Tibial nerve (tissue), 4 donors: ENCODE data around the gene TOP3A. TPM values are rescaled to one million over a fixed set of nuclear protein-coding genes. Genes with fewer than 3 reads are reported as not detected.

Experiments used
- DNase-seq, 2 donors: peaks; one replicate each; pipeline ENCODE4 v3.0.0-alpha.2; 2019; ENCODE audit warnings: low spot score in 2 of 2
- H3K27ac ChIP-seq, 4 donors: fragments of 200-600 bp; sonication (generic) in 3 of 4; one replicate each; pipeline ENCODE4 v1.5.1; 2017 to 2019; ENCODE audit warnings: mild to moderate bottlenecking in 1 of 4
- H3K27me3 ChIP-seq, 2 donors: fragments of 200-600 bp; sonication (generic) in 1 of 2; one replicate each; pipeline versions ENCODE4 v1.5.1 to v1.6.0; 2017 to 2019
- H3K36me3 ChIP-seq, 3 donors: fragments of 200-600 bp; sonication (generic); one replicate each; pipeline ENCODE4 v1.5.1; 2018 to 2019
- H3K4me1 ChIP-seq, 4 donors: fragments of 200-600 bp; sonication (generic) in 3 of 4; one replicate each; pipeline ENCODE4 v1.5.1; 2017 to 2019
- H3K4me3 ChIP-seq, 4 donors: fragments of 200-600 bp; sonication (generic) in 3 of 4; one replicate each; pipeline ENCODE4 v1.5.1; 2017 to 2019; ENCODE audit warnings: mild to moderate bottlenecking in 1 of 4, moderate library complexity in 1 of 4
- H3K9me3 ChIP-seq, 4 donors: fragments of 200-600 bp; sonication (generic) in 3 of 4; one replicate each; pipeline ENCODE4 v1.5.1; 2017 to 2019
- EP300 ChIP-seq, 2 donors: sonication (generic); formaldehyde crosslinking; IDR thresholded peaks; one replicate each; pipeline ENCODE4 v1.6.1; 2017; ENCODE audit warnings: antibody characterized with exemption in 2 of 2, mild to moderate bottlenecking in 1 of 2
- POLR2A ChIP-seq, 2 donors: fragments of 450-650 bp; IDR thresholded peaks; one replicate each; pipeline ENCODE4 v1.6.1; 2017; ENCODE audit warnings: antibody characterized with exemption in 2 of 2, mild to moderate bottlenecking in 2 of 2, moderate library complexity in 2 of 2
- WGBS, 2 donors: methylation state at CpG; one replicate each; pipeline ENCODE4 v1.1.5; 2018; 5-methylcytosine and 5-hydroxymethylcytosine counted together
- total RNA-seq, 4 donors: library from RNA; depleted of rRNA; stranded (reverse); fragments of >200 nt; gene quantifications; one replicate each; pipeline ENCODE4 v1.1.0, GENCODE V29; 2016
- TF ChIP-seq, protein P1 (sequence below), 5 experiments: fragments of 200-600 bp in 3 of 5; fragments of 450-650 bp in 2 of 5; sonication (generic) in 3 of 5; IDR thresholded peaks; one replicate each; pipeline ENCODE4 v1.5.1; 2016 to 2019; ENCODE audit warnings: antibody characterized with exemption in 5 of 5, mild to moderate bottlenecking in 3 of 5, moderate library complexity in 2 of 5

TOP3A gene
- total RNA-seq, 4 donors from 2014 or later, result 47.9 to 92.4 (median 63.5) TPM

DNA sequence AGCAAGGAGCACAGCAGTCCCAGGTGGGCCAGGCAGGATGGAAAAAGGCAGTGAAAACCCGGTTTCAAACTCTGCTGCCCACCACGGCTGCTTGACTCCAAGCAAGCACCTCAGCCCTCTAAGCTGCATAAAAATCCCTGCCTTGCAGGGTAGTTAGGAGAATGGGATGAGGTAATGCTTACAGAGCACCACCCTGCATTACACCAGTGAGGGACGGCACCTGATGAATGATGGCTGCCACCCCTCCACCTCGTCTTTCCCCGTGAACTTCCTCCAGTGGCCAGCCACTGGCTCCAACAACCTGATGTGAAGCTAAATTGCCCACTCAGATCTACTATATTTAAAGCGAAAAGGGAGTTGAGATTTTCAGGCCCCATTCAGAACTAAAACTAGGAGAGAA is 33.0 kb downstream of the TOP3A start:
- H3K36me3 ChIP-seq, result peaks cover 7 to 99% (median 30%) of the 10 kb centered on the region in 3 donors
- no peaks in the 10 kb centered on the region for H3K4me1 ChIP-seq
- no peak overlapping the region for H3K27ac ChIP-seq
- no peaks in the 10 kb centered on the region for H3K9me3 ChIP-seq
- H3K27me3 ChIP-seq, result no peaks in the 10 kb centered on the region
- TF ChIP-seq EP300 (IDR thresholded peaks at IDR 0.05) (no peak), POLR2A (IDR thresholded peaks at IDR 0.05) (no peak)
- TF ChIP-seq, protein P1, sequence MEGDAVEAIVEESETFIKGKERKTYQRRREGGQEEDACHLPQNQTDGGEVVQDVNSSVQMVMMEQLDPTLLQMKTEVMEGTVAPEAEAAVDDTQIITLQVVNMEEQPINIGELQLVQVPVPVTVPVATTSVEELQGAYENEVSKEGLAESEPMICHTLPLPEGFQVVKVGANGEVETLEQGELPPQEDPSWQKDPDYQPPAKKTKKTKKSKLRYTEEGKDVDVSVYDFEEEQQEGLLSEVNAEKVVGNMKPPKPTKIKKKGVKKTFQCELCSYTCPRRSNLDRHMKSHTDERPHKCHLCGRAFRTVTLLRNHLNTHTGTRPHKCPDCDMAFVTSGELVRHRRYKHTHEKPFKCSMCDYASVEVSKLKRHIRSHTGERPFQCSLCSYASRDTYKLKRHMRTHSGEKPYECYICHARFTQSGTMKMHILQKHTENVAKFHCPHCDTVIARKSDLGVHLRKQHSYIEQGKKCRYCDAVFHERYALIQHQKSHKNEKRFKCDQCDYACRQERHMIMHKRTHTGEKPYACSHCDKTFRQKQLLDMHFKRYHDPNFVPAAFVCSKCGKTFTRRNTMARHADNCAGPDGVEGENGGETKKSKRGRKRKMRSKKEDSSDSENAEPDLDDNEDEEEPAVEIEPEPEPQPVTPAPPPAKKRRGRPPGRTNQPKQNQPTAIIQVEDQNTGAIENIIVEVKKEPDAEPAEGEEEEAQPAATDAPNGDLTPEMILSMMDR (IDR thresholded peaks at IDR 0.05), result no peak
- DNase-seq, result no peak
- WGBS, 2 donors, result 86 to 93% methylated on average over 6 of the region's 6 CpGs
- no peak overlapping the region for H3K4me3 ChIP-seq

DNA sequence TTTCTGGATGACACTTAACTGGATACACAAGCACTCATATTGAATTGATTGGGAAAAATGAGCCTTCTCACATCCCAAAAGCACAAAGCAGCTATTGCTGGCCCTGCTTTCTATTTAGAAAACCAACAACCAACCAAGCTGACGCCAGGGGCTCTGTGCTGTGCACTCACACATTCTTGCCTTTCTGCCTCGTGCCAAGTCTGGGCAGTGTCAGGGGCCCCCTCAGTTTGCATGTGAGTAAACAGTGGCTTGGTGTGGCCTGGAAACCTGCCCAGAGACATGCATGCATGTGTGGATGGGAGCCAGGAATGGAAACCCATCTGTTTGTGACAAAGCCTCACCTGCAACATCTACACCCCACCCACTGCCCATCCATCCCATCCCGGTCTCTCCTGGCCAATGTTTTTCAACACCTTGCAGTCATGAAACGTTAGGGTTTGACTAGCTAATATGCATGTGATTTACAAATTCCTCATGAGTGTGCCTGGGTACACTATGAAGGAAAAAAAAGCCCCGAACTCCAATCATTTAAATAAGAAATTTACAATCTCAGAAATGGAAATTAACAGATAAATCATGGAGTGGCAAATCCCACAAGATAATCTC is 33.9 kb downstream of the TOP3A start:
- TF ChIP-seq, protein P1 (IDR thresholded peaks at IDR 0.05), result no peak
- TF ChIP-seq EP300 (IDR thresholded peaks at IDR 0.05), result no peak
- TF ChIP-seq POLR2A (IDR thresholded peaks at IDR 0.05), result no peak
- no peak overlapping the region for H3K4me3 ChIP-seq
- no peaks in the 10 kb centered on the region for H3K4me1 ChIP-seq
- no peaks in the 10 kb centered on the region for H3K27me3 ChIP-seq
- no peak for DNase-seq
- H3K27ac ChIP-seq, result no peak overlapping the region
- WGBS, 2 donors, result 45 to 58% methylated on average over 5 of the region's 5 CpGs
- no peaks in the 10 kb centered on the region for H3K9me3 ChIP-seq
- H3K36me3 ChIP-seq, result peaks cover 11 to 99% (median 26%) of the 10 kb centered on the region in 3 donors

DNA sequence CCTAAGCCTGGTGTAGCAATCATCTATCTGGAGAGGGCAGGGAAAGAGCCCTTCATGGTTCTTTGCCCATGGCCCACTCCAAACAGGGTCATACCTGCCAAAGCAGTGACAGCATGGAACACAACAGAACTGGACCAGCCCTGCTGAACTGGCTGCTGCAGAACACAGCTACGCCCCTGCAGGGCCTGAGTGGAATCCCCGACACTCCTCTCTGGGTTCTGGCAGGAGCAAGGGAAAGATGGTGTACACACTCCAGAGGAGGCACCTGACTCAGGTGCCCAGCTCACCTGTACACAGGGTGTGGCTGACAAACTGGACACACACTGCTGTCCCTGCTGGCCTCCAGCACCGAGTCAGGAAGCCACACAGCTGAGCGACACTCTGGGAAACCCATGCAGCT is 34.5 kb downstream of the TOP3A start:
- no peaks in the 10 kb centered on the region for H3K27me3 ChIP-seq
- TF ChIP-seq POLR2A (IDR thresholded peaks at IDR 0.05), result no peak
- TF ChIP-seq EP300 (IDR thresholded peaks at IDR 0.05), result no peak
- TF ChIP-seq, protein P1 (IDR thresholded peaks at IDR 0.05), result no peak
- no peaks in the 10 kb centered on the region for H3K4me1 ChIP-seq
- 96 to 100% methylated on average over 3 to 4 of the region's 4 CpGs for WGBS, 2 donors
- H3K36me3 ChIP-seq, result peaks cover 11 to 99% (median 23%) of the 10 kb centered on the region in 3 donors
- no peak for DNase-seq
- H3K4me3 ChIP-seq, result no peak overlapping the region
- no peak overlapping the region for H3K27ac ChIP-seq
- no peaks in the 10 kb centered on the region for H3K9me3 ChIP-seq

DNA sequence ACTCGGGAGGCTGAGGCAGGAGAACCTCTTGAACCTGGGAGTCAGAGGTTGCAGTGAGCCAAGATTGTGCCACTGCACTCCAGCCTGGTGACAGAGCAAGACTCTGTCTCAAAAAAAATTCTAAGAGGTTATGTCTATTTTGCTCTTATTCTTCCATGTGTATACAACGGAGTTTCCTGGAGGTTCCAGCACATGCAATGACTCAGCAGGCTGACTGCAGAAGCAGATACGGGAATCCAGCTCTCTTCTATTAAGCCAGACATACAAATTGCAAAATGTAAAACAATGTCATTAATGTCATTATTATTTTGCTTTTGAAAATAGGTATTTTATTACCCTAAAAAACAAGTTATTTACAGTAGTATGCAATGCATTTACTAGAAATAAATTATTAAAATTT is 35.9 kb downstream of the TOP3A start:
- DNase-seq, result no peak
- Histone ChIP-seq H3K4me3 (no peak overlapping the region), H3K27ac (no peak overlapping the region), H3K27me3 (no peaks in the 10 kb centered on the region), H3K4me1 (no peaks in the 10 kb centered on the region), H3K9me3 (no peaks in the 10 kb centered on the region), H3K36me3 (peaks cover 9 to 97% (median 22%) of the 10 kb centered on the region in 3 donors)
- TF ChIP-seq POLR2A (IDR thresholded peaks at IDR 0.05), result no peak
- TF ChIP-seq, protein P1 (IDR thresholded peaks at IDR 0.05), result no peak
- no peak for TF ChIP-seq EP300 (IDR thresholded peaks at IDR 0.05)
- WGBS, 2 donors, result 79 to 81% methylated on average over 3 of the region's 3 CpGs

DNA sequence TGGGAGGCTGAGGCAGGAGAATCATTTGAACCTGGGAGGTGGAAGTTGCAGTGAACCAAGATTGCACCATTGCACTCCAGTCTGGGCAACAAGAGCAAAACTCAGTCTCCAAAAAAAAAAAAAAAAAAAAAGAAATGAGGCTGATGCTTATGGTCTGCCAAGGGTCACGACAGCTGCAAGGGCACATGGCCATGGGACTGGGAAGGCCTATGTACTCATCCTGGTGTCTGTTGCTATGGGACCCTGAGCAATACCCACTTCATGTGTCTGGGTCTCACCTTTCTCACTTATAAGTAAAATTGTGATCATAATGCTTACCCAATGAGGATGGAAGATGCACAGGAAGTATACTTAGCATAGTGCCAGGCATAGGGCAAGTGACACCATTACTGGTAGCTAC is 37.7 kb downstream of the TOP3A start:
- Histone ChIP-seq H3K4me3 (no peak overlapping the region), H3K27ac (no peak overlapping the region), H3K4me1 (no peaks in the 10 kb centered on the region), H3K36me3 (peaks cover 9 to 92% (median 22%) of the 10 kb centered on the region in 3 donors), H3K9me3 (no peaks in the 10 kb centered on the region), H3K27me3 (no peaks in the 10 kb centered on the region)
- 96 to 100% methylated on average over 1 of the region's 1 CpG for WGBS, 2 donors
- TF ChIP-seq EP300 (IDR thresholded peaks at IDR 0.05) (no peak), POLR2A (IDR thresholded peaks at IDR 0.05) (no peak)
- TF ChIP-seq, protein P1 (IDR thresholded peaks at IDR 0.05), result no peak
- DNase-seq, result no peak
